GM12891 (cell line): ENCODE data around the gene TMEM106C.

Experiments used
- PAX5 ChIP-seq: IDR thresholded peaks from 2 replicates; pipeline ENCODE4 v1.6.1; 2011; ENCODE audit warnings: low read length, moderate library complexity, mild to moderate bottlenecking; ENCODE audit not compliant: insufficient read depth, severe bottlenecking
- POLR2A ChIP-seq: IDR thresholded peaks from 2 replicates; pipeline ENCODE4 v1.6.1; 2011; ENCODE audit warnings: low read depth, low read length, control low read depth
- POLR2AphosphoS5 ChIP-seq: IDR thresholded peaks from 2 replicates; pipeline ENCODE4 v1.6.1; 2011; ENCODE audit warnings: low read depth, low read length, control low read depth
- POU2F2 ChIP-seq: IDR thresholded peaks from 2 replicates; pipeline ENCODE4 v1.6.1; 2011; ENCODE audit warnings: low read depth, mild to moderate bottlenecking, control low read depth, low read length, moderate library complexity
- SPI1 ChIP-seq: IDR thresholded peaks from 2 replicates; pipeline ENCODE4 v1.6.1; 2011; ENCODE audit warnings: low read depth, low read length, control low read depth
- TAF1 ChIP-seq: IDR thresholded peaks from 2 replicates; pipeline ENCODE4 v1.6.1; 2011; ENCODE audit warnings: low read depth, low read length, control low read depth

DNA sequence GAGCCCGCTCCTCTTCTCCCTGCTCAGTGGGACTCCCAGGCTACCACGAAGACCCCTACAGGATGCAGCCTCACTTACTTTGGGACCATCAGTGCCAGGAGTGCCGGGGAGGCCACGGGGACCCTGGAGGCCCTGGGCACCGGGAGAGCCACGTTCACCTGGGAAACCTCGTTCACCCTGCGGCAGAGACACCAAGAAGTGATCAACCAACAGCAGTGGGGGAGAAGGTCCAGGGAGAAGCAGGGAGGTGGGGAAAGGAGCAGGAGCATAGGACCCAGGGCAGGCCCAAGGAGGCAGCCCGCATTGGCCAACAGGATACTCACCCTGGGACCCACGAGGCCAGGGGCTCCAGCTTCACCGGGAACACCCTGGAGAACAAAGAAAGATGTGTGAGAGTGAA, 19.4 kb downstream of the TMEM106C start:
- no peak for TF ChIP-seq TAF1
- no peak for TF ChIP-seq POLR2A
- no peak for TF ChIP-seq SPI1
- TF ChIP-seq POLR2AphosphoS5, result no peak
- TF ChIP-seq PAX5, result no peak
- TF ChIP-seq POU2F2, result no peak
